Heart right ventricle (tissue), 16 donors: Measurements from ENCODE around the gene FAM53C. TPM values are rescaled to one million over a fixed set of nuclear protein-coding genes. Genes with fewer than 3 reads are reported as not detected.

ENCODE experiments used
- ATAC-seq, 8 donors: fragments of 200-7000 bp; cut with Tn5 transposase; one replicate each; pipeline ENCODE4 v1.9.1; 2020; ENCODE audit warnings: mild to moderate bottlenecking in 8 of 8, moderate library complexity in 8 of 8, moderate number of reproducible peaks in 1 of 8
- DNase-seq, 2 donors: peaks; one replicate each; pipeline ENCODE4 v3.0.0-alpha.2; 2020
- H3K27ac ChIP-seq, 10 donors: fragments of 200-600 bp; sonication (generic) in 2 of 10; one replicate each; pipeline versions ENCODE4 v1.5.0 to v1.8.0; 2020 to 2022; ENCODE audit warnings: mild to moderate bottlenecking in 3 of 10
- H3K27me3 ChIP-seq, 7 donors: fragments of 200-600 bp; one replicate each; pipeline ENCODE4 v1.8.0; 2021 to 2022; ENCODE audit warnings: mild to moderate bottlenecking in 2 of 7
- H3K36me3 ChIP-seq, 9 donors: fragments of 200-600 bp; sonication (generic) in 1 of 9; one replicate each; pipeline versions ENCODE4 v1.5.0 to v1.8.0; 2020 to 2022; ENCODE audit warnings: mild to moderate bottlenecking in 2 of 9
- H3K4me1 ChIP-seq, 9 donors: fragments of 200-600 bp; sonication (generic) in 1 of 9; one replicate each; pipeline versions ENCODE4 v1.5.0 to v1.8.0; 2020 to 2022; ENCODE audit warnings: mild to moderate bottlenecking in 4 of 9
- H3K4me3 ChIP-seq, 10 donors: fragments of 200-600 bp; sonication (generic) in 2 of 10; one replicate each; pipeline versions ENCODE4 v1.5.0 to v1.8.0; 2020 to 2022; ENCODE audit warnings: mild to moderate bottlenecking in 7 of 10, moderate library complexity in 2 of 10
- H3K9me3 ChIP-seq, 11 donors: fragments of 200-600 bp in 10 of 11; sonication (generic) in 2 of 11; one replicate each; pipeline versions ENCODE4 v1.5.0 to v1.8.0; 2013 to 2022; ENCODE audit warnings: mild to moderate bottlenecking in 2 of 11, control low read depth in 1 of 11, moderate library complexity in 1 of 11
- WGBS, 2 donors: extraction: QIAGEN DNeasy Blood & Tissue Kit; methylation state at CpG; one replicate each; pipeline ENCODE4 v1.1.7; 2013; ENCODE audit warnings: inconsistent platforms in 1 of 2; 5-methylcytosine and 5-hydroxymethylcytosine counted together
- intact Hi-C, 10 donors: fragments of 100-400 bp; cut with DNase I; formaldehyde crosslinking; loops; one replicate each; pipeline versions ENCODE4 v1.11.1 to v1.14.2; 2022
- polyA plus RNA-seq, 2 donors: library from polyadenylated mRNA; stranded (reverse); fragments of 200-250 nt; gene quantifications; one replicate each; pipeline ENCODE4 v1.2.3, GENCODE V29; 2013
- total RNA-seq, 10 donors: library from RNA; stranded (reverse); fragmentation: NEBNext Ultra II Directional in 3 of 10; extraction: Animal tissue kit (Norgen Biotek cat#: 25700) in 3 of 10; gene quantifications; one replicate each; pipeline versions ENCODE4 v1.2.1 to v1.2.4, GENCODE V29; 2021 to 2023
- TF ChIP-seq, protein P1 (sequence below), 9 donors: fragments of 200-600 bp; sonication (generic) in 2 of 9; IDR thresholded peaks; one replicate each; pipeline versions ENCODE4 v1.5.0 to v1.8.0; 2021 to 2022; ENCODE audit warnings: antibody characterized with exemption in 9 of 9, mild to moderate bottlenecking in 5 of 9, moderate library complexity in 1 of 9
- donor health status: Arrhythmogenic right ventricular cardiomyopathy.
- donor health status: ischemic (EF 13 %, LVEDD 7.1; RV severe dilation, severe dysfunction).
- donor health status: healthy with polysubstance abuse.
- donor health status: DM: no; HTN: yes; CAD: no.
- donor health status: DM: no; HTN: no; CAD: no.
- donor health status: ischemic (EF 25% LVEDD 6.9; RV normal size, moderate dysfunction).
- donor health status: ischemic (EF 25% LVEDD 5.7; RV mildly dilated, moderate dysfunction).
- donor health status: healthy.
- donor health status: DM: yes; HTN: yes; CAD: no.
- donor health status: Ischemic cardiomyopathy.
- donor health status: ischemic (EF 35%, LVEDD 5.7; RV mildly dilated, moderate dysfunction).
- donor health status: nonischemic (EF 11% LVEDD 7.7; RV severe dilation, severe dysfunction).
- donor health status: DM: yes; HTN: yes; CAD: no.
- donor health status: PGD.
- donor health status: ischemic (EF 29% LVEDD 5.4; RV normal size, mild dysfunction).
- donor health status: nonischemic (EF 23%, LVEDD 6.1; RV moderate dilation, normal function).

Gene FAM53C
- total and polyA plus RNA-seq, 12 donors, result 8.8 to 29.9 (median 24.2) TPM

DNA sequence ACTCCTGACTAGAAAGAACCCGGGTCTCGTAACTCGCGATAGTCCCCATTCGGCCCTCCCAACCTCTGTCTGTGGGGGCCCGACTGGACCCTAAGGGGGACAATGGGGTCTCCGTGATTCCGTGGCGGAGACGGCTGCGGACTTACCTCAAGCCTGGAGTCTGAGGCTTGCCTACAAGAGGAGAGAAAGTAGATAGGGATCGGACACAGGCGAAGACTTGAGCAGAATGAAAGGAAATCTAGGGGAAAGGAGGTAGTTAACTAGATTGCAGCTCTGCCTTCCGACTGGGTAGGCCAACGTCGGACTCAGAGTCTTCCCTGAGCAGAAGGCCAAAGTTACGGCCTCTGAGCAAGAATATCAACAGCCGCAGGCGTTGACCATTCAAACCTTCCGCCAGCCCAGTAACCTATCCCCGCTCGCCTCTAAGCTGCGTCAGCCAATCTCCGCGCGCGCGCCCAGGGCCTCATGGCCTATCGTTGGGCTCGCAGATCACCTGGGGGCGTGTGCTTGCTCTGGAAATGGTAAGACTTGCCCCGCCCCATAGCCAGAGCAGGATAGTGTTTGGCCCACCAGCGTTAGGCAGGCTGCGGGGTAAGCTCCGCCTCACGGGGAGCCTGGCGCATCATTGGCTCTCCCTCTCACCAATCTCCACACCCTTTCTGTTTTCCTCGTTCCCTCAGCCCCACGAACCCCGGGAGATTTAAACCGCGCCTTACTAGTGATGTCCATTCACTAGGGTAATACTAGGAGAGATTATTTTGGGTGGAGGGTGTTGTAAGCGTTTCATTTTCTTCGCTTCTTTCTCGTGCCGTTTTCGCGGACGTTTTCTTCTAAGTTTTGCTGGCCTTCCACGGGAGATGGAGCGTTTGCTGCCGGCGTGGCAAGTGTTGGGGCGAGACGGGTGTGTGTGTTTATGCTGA is 6.4 kb upstream of the FAM53C start, which contains the start of gene CDC25C:
TSS of gene CDC25C (minus strand) at position 356 of the 920 bp plus-strand sequence. CDS start 624 bp downstream, outside the sequence.
- WGBS, 2 donors, result 0% methylated on average over 55 of the region's 55 CpGs
- Histone ChIP-seq H3K36me3 (peaks cover 0 to 4% (median 0%) of the 10 kb centered on the region in 9 donors), H3K27ac (peak within 1 kb of the TSS in 1 of 10 donors; percentile 51), H3K4me1 (peaks cover 2 to 17% (median 10%) of the 10 kb centered on the region in 9 donors), H3K9me3 (no peaks in the 10 kb centered on the region), H3K27me3 (no peaks in the 10 kb centered on the region), H3K4me3 (peak within 1 kb of the TSS in 9 of 10 donors; percentile 33 to 77 (median 52))
- DNase-seq (peak; percentile 95 to 98), ATAC-seq (peak; percentile 100)
- TF ChIP-seq, protein P1, sequence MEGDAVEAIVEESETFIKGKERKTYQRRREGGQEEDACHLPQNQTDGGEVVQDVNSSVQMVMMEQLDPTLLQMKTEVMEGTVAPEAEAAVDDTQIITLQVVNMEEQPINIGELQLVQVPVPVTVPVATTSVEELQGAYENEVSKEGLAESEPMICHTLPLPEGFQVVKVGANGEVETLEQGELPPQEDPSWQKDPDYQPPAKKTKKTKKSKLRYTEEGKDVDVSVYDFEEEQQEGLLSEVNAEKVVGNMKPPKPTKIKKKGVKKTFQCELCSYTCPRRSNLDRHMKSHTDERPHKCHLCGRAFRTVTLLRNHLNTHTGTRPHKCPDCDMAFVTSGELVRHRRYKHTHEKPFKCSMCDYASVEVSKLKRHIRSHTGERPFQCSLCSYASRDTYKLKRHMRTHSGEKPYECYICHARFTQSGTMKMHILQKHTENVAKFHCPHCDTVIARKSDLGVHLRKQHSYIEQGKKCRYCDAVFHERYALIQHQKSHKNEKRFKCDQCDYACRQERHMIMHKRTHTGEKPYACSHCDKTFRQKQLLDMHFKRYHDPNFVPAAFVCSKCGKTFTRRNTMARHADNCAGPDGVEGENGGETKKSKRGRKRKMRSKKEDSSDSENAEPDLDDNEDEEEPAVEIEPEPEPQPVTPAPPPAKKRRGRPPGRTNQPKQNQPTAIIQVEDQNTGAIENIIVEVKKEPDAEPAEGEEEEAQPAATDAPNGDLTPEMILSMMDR (IDR thresholded peaks at IDR 0.05), result no peak
- intact Hi-C loops, result no loop called here

DNA sequence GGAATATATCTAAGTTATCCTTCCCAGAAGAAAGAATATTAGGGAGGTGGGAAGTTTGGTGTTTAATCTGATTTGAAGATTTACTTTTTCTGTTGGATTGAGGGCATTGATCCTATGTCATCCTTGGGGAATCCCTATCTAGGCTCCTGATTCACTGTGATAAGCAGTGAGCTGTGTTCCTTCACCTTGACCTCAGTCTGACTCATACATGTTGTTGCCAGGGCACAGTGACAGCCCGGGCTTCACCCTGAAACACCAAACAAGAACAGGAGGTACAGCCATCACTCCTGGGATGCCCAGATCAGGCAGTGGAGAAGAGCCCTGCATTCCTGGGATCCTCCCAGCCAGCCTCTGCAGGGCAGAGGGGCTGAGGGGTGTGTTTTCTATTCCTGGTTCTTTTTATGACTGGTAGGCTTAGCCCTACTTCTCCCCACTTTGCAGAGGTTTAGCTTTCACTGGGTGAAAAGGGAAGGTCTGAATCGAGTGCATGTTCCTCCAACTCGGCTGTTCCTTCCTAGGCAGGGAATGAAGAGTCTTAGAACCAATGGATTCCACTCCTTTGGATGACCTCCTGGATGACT is 3.1 kb upstream of the FAM53C start:
- 85 to 86% methylated on average over 3 of the region's 3 CpGs for WGBS, 2 donors
- intact Hi-C loops, result no loop called here
- H3K4me1 ChIP-seq, result peaks cover 2 to 34% (median 23%) of the 10 kb centered on the region in 9 donors

DNA sequence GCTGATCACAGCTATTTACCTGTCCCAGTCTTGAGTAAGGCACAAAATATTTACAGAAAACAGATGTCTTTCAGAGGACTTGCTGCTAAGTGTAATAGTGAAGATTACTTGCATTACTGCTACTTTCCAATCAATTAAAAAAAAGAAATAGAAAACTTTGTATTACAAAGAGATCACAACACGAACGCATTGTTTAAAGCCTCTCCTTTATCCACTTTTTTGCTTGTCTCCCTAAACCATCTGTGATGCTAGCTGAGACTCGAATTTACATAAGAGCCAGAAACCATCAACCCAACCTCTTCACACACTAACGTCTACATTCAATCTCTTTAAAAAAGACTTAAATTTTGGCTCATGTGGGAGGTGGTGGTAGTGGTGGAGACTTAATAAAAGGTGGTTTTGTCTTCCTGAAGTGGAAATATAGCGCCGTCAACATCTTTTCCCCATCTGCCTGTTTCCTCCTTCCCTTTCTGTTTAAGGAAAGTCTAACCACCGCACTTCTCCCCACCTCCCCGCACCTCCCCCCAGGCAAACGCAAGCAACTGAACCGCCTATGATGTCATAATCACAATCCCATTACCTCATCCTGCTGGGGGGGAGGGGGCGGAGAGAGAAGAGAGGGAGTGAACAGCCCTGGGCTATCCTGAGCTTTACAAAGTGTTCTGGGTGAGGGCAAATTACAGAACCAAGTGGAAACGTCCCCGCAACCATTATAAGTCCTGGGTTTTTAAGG is 948 bp upstream of the FAM53C start:
- Histone ChIP-seq H3K27me3 (no peaks in the 10 kb centered on the region), H3K27ac (peak overlapping the region; percentile 89 to 99 (median 98)), H3K4me1 (peaks cover 2 to 35% (median 26%) of the 10 kb centered on the region in 9 donors), H3K36me3 (peaks cover 0 to 14% (median 9%) of the 10 kb centered on the region in 9 donors), H3K9me3 (no peaks in the 10 kb centered on the region), H3K4me3 (peak overlapping the region; percentile 76 to 98 (median 94))
- peak; percentile 39 to 73 (median 60) for ATAC-seq
- TF ChIP-seq, protein P1 (IDR thresholded peaks at IDR 0.05), result no peak
- intact Hi-C loops, result no loop called here
- whole genome bisulfite sequencing, 2 donors, result 28 to 32% methylated on average over 13 of the region's 13 CpGs
- peak in 1 of 2 donors; percentile 87 for DNase-seq

More for the DNA sequence above, 3.1 kb upstream of the FAM53C start:
- ATAC-seq (no peak), DNase-seq (no peak)
- H3K27me3 ChIP-seq, result no peaks in the 10 kb centered on the region
- H3K4me3 ChIP-seq, result no peak overlapping the region
- H3K9me3 ChIP-seq, result no peaks in the 10 kb centered on the region
- no peaks in the 10 kb centered on the region for H3K36me3 ChIP-seq
- no peak overlapping the region for H3K27ac ChIP-seq
- TF ChIP-seq, protein P1 (IDR thresholded peaks at IDR 0.05), result no peak
